Upper lobe of right lung (tissue), 1 donor: ENCODE measurements around the gene ENDOG. TPM values are rescaled to one million over a fixed set of nuclear protein-coding genes. Genes with fewer than 3 reads are reported as not detected.

Source experiments
- ATAC-seq: fragments of 200-7000 bp; cut with Tn5 transposase; one replicate; pipeline ENCODE4 v1.9.1; 2020; ENCODE audit warnings: mild to moderate bottlenecking, moderate library complexity
- DNase-seq: peaks from one replicate; pipeline ENCODE4 v3.0.0-alpha.2; 2020
- H3K27ac ChIP-seq: fragments of 200-600 bp; one replicate; pipeline ENCODE4 v1.8.0; 2022
- H3K27me3 ChIP-seq: fragments of 200-600 bp; one replicate; pipeline ENCODE4 v1.8.0; 2022; ENCODE audit warnings: mild to moderate bottlenecking
- H3K36me3 ChIP-seq: fragments of 200-600 bp; one replicate; pipeline ENCODE4 v1.8.0; 2022
- H3K4me1 ChIP-seq: fragments of 200-600 bp; one replicate; pipeline ENCODE4 v1.8.0; 2022
- H3K4me3 ChIP-seq: fragments of 200-600 bp; one replicate; pipeline ENCODE4 v1.8.0; 2022; ENCODE audit warnings: mild to moderate bottlenecking
- H3K9me3 ChIP-seq: fragments of 200-600 bp; one replicate; pipeline ENCODE4 v1.8.0; 2022
- CTCF ChIP-seq: fragments of 200-600 bp; IDR thresholded peaks from one replicate; pipeline ENCODE4 v1.8.0; 2022; ENCODE audit warnings: antibody characterized with exemption
- intact Hi-C: fragments of 100-400 bp; cut with DNase I; formaldehyde crosslinking; loops from one replicate; pipeline ENCODE4 v1.11.0; 2022
- total RNA-seq: library from RNA; stranded (reverse); fragmentation: NEBNext Ultra II Directional; extraction: Animal tissue kit (Norgen Biotek cat#: 25700); gene quantifications from one replicate; pipeline ENCODE4 v1.2.1, GENCODE V29; 2021
- donor health status: DM: no; HTN: yes; CAD: no; lungs with severe emphysema.

Gene ENDOG
- total RNA-seq, 1 donor from 2014 or later = 18.6 TPM

DNA sequence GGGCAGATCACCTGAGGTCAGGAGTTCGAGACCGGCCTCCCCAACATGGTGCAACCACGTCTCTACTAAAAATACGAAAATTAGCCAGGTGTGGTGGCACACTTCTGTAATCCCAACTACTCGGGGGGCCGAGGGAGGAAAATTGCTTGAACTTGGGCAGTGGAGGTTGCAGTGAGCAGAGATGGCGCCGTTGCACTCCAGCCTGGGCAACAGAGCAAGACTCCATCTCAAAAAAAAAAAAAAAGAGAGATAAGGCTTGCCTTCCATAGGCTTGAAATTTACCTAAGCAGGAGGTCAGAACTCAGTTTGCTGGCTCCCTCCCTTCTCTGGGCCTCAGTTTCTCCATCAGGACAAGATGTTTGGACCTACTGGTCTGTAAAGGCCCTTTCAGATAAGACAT lies 10.0 kb downstream of the ENDOG start:
- DNase-seq (no peak), ATAC-seq (no peak)
- Histone ChIP-seq H3K4me1 (peaks cover 7% of the 10 kb centered on the region), H3K27ac (no peak overlapping the region), H3K36me3 (peaks cover 38% of the 10 kb centered on the region), H3K9me3 (no peaks in the 10 kb centered on the region), H3K4me3 (no peak overlapping the region), H3K27me3 (no peaks in the 10 kb centered on the region)
- TF ChIP-seq CTCF = no peak
- intact Hi-C loops = no loop called here

DNA sequence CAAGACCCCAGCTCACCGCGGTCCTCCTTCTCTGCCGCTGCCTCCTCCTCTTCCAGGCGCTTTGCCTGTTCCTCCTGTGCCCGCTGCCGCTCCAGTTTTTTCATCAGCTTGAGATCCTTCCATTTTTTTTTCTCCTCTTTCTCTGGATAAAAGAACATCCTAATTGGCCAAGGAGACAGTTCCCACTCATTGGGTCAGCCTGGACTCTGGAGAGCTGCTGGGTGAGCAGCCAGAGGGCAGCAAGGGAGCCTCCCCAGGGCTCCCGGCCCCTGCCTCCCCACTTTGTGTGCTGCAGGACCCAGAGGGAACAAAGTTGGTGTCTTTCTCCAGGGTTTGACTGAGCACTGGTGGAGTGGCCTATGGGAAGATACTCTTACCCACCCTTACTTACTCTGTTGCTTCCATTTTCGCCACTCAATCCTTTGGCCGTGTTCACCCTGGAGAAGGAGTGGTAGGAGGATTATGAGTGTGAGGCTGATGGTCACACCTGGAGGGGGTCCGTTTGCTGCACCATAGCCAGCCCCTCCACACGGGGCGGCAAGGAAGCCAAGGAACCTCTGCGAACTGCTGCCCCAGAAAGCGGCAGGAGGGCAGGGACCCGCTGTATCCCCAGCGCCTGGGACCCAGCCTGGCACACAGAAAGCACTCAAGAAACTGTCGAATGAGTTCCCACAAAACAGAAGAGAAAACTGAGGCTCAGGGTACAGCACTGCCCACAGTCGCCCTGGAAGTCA lies 10.6 kb downstream of the ENDOG start:
- DNase-seq (no peak), ATAC-seq (no peak)
- H3K27ac ChIP-seq = peak overlapping the region; percentile 85
- TF ChIP-seq CTCF = no peak
- H3K4me1 ChIP-seq = peaks cover 7% of the 10 kb centered on the region
- H3K36me3 ChIP-seq = peaks cover 32% of the 10 kb centered on the region
- H3K27me3 ChIP-seq = no peaks in the 10 kb centered on the region
- peak overlapping the region; percentile 90 for H3K4me3 ChIP-seq
- H3K9me3 ChIP-seq = no peaks in the 10 kb centered on the region
- intact Hi-C loops = no loop called here

DNA sequence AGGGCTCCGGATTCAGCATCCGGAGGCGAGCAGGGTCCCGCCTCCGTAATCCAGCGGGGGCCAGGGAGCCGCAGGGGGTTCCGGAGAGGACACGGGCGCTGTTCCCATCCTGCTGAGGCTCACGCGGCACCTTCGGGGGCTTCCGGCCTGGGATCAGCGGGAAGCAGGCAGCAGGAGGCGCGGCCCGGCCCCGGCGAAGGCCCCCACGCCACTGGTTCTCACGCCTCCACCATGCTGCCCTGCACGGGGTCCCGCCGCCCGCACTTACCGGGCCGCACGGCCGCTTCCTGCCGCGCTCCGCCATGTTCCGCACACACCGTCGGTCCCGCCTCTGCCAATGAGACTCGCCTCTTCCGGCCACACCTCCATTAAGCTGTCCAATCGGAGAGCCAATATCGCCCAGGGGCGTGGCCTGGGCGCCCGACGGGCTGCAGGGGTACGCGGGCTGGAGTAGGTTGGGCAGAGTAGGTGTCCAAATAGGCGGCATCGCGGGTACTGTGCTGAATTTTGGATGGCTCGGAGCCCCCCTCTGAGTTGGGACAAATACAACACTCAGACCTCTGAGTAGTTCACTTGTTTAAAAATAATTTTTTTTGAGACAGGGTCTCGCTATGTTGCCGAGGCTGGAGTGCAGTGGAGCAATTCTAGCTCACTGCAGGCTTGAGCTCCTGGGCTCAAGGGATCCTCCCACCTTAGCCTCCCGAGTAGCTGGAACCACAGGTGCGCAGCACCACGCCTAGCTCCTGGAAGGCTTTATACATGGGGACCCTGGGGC lies 11.4 kb downstream of the ENDOG start, which contains the start of gene SPOUT1:
Gene SPOUT1 (minus strand): TSS at position 318 of the 775 bp plus-strand sequence. CDS start 14 bp downstream, at position 304.
- intact Hi-C loops = no loop called here
- no peak for TF ChIP-seq CTCF
- DNase-seq (peak; percentile 96), ATAC-seq (peak; percentile 99)
- no peaks in the 10 kb centered on the region for H3K9me3 ChIP-seq
- peaks cover 7% of the 10 kb centered on the region for H3K4me1 ChIP-seq
- peak within 1 kb of the TSS; percentile 90 for H3K4me3 ChIP-seq
- H3K27me3 ChIP-seq = no peaks in the 10 kb centered on the region
- peak within 1 kb of the TSS; percentile 85 for H3K27ac ChIP-seq
- peaks cover 27% of the 10 kb centered on the region for H3K36me3 ChIP-seq

GRCh38 chr9:128833696-128834095 lies 15.4 kb downstream of the ENDOG start:
- no peak for ATAC-seq
- no peaks in the 10 kb centered on the region for H3K27me3 ChIP-seq
- intact Hi-C loops = no loop called here
- no peak for TF ChIP-seq CTCF
- peaks cover 5% of the 10 kb centered on the region for H3K4me1 ChIP-seq
- no peaks in the 10 kb centered on the region for H3K36me3 ChIP-seq
- DNase-seq = no peak
- no peak overlapping the region for H3K4me3 ChIP-seq
- no peaks in the 10 kb centered on the region for H3K9me3 ChIP-seq
- no peak overlapping the region for H3K27ac ChIP-seq

DNA sequence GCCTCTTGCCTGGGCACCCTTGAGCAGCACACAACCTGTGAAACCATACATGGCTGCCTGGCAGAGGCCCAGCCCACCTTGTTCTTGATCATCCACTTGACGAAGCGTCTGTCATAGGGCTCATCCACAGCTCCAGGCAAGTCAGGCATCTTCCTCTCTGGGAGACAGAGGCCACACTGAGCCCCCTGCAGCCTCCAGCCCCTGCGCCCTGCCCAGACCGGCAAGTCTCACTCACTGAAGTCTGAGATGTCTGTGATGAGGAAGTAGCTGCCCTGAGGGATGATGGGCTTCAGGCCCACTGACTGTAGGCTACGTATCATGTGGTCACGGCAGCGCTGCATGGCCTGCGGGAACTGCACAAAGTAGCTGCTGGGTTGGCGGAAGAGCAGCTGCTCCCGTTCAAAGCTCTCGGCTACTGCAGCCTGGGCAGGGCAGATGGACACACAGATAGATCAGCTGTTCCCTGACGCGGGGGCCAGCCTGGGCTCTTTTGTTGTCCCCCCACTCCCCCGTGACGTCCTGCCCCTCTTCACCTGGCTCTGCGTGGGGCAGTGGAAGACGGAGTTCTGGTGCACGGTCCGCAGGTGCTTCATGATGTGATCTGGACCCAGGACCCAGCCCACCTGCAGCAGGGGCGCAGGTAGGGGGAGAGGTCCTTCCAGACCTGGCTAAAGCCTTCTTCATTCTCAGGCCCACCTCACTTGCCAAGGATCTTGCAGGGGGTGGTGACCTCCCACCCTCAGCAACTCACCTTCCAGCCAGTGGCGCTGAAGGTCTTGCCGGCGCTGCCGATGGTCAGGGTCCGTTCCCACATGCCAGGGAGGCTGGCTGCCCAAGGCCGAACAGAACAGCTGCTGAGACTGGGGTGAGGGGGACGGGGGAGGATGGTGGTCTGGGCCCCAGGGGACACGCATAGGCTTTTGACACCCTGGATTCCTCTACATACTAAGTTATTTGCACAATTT lies 17.2 kb downstream of the ENDOG start:
- H3K36me3 ChIP-seq = no peaks in the 10 kb centered on the region
- intact Hi-C loops = no loop called here
- no peaks in the 10 kb centered on the region for H3K9me3 ChIP-seq
- H3K27ac ChIP-seq = no peak overlapping the region
- no peak overlapping the region for H3K4me3 ChIP-seq
- H3K4me1 ChIP-seq = no peaks in the 10 kb centered on the region
- no peak for ATAC-seq
- no peak for DNase-seq
- H3K27me3 ChIP-seq = no peaks in the 10 kb centered on the region
- TF ChIP-seq CTCF = no peak
